HG02870 (cell line): ENCODE results near the gene UBE2Q2.
"Not testable (repeated sequence)": the region's sequence is repeated elsewhere in the genome, so short reads cannot be mapped to it uniquely, and the experiment has no call there.

Experiments
- ATAC-seq: cut with Tn5 transposase; IDR thresholded peaks from one replicate; pipeline ENCODE4 v1.9.1; 2021; ENCODE audit warnings: mild to moderate bottlenecking, moderate library complexity; ENCODE audit not compliant: unreplicated experiment

UBE2Q2 gene

DNA sequence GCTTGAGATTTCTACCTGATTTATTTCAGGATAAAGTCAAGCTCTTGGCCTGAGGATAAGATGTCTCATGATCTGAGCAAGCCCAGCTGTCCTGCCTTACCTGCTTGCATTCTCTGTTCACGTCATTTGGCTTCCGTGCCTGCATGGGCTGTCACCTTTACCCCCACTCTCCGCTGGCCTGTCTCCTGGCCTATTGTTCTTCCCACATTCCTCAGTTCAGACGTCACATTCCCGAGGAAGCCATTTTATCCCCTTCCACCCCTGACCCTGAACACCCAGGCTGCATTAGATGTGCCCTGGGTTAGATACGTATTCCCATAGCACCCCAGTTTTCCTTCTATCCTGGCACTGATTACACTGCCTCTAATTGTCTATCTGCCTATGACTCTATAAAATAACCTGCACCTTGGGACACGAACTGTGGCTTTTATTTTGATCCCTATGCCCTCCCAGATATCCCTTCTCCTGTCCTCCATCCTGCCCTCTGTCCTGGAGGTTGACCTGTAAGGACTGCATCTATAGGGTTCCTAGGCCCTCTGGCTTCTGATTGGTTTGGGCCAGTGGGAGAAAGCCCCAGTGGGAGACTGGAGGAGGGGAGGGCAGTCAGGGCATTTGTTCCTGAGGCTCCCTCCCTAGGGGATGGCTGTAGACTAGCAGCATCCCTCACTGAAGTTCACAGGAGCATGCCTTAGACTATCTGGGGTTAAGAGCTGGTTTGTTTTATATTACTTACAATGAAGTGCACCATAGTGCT, 19.2 kb upstream of the UBE2Q2 start:
- ATAC-seq = no peak

DNA sequence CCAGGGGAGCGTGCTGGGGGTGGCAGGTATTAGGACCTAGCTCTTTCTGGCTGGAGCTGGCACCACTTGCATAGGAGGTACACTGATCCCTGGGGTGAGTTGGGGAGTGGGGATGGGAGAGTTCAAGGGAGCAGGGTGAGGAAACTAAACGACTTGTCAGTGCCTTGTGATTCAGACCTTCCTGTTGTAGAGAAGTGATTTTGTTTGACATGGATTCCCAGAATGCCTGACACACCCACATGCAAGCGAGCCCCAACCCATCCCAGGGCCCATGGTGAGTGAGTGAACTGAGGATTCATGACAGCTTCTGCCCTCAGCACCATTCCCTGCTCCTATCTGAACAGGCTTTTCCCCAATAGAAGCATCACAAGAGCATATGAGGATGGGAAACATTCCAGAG, 15.6 kb upstream of the UBE2Q2 start:
- no peak for ATAC-seq

DNA sequence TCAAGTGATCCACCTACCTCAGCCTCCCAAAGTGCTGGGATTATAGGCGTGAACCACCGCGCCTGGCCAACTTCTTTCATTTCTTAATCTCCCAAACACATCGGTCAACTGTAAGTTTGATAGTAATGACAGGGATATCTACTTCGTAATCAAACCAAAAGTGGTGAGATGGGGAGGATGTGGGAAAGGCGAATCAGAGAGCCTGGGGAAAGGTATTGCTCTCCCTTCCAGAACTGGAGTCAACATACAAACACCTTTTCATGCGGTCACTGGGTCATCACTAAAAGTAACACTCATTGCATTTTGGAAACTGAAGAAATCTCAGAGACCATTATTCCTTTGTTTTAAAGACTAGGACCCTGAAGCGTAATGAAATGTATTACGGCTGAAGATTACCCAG, 14.8 kb upstream of the UBE2Q2 start:
- no peak for ATAC-seq

DNA sequence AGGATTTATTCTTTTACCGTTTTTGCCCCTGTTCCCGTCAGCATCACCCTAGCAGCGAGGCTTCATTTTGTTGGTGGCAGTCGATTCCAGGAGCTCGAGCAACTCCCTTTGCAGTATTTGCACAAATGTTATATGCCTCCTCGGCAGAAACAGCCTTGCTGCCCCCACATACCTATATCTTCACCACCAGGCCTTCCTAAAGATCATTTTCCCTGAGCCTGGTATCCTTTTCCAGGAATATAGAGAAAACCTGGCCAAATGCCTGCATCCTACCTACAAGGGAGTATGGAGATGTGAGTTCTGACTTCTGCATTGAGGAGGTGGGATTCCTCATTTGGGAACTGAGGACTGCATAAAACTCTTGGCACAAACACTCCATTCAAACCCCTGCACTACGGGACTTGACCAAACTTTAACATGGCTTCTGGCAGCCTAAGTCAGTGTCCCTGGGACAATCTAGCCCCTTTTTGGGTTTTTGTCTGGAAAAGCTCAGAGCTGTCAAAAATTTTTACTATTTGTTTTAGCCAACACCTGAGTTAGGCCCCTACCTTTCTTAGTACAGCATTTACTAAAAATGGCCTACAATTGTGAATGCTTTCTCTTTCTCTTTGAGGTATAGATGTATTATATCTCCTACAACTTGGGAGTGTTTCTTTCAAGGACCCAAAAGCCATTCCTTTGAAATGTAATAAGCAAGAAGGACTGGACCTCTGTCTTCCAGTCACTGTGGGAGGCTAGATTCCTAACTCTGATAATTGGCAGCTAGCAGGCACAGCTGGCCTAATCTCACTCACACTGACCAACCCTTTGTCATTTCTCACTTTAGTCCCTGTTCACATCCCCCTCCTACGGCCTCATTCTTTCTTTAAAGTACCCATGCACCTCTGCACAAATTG, 12.1 kb upstream of the UBE2Q2 start:
- no peak for ATAC-seq

DNA sequence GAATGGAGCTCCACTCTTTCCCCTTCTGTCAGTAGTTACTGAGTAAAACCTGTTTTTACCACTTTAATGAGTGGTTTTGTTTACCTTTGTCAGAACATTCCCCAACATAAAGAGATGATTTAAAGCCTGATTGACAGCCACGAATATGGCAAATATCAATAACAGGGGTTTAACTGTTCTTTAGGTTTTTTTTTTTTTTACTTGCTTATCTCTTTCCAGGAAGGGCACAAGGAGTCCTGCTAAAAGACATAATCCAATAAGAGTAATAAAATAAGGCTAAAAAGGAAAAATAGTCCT, 11.5 kb upstream of the UBE2Q2 start:
- no peak for ATAC-seq

DNA sequence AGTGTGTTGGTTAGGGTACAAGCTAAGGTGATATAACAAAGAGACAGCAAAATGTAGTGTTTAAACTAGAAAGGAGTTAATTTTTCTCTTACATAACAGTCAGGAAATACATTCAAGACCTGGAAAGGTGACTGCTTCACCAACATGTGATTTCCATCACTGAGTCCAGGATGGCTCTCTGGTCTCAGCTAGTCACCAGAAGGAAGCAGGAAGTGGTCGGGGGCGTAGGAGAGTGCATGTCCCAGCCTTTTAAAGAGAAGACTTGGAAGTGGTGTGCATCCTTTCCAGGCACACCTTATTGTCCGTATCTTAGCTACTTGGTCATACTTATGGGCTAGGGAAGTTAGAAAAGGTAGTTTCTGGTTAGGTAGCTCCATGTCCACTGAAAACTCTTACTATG, 11.1 kb upstream of the UBE2Q2 start:
- ATAC-seq = no peak

DNA sequence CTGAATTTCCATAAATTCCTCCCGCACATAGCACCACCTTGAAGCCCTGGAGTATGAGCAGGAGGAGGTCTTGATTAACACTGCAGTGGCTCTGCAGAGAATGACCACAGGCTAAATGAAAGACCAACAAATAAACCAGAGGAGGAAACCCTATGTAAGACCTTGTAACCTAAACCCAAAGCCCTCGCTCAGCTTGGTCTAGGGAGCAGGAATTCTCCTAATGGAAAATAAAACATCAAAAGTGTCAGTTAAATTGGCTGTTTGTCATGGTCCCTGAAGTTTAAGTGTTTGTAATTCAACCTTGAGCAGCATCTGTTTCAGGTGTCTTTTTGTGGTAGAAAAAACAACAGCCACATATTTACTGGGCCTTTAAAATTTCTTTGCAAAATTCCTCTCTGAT, 9.2 kb upstream of the UBE2Q2 start:
- no peak for ATAC-seq

DNA sequence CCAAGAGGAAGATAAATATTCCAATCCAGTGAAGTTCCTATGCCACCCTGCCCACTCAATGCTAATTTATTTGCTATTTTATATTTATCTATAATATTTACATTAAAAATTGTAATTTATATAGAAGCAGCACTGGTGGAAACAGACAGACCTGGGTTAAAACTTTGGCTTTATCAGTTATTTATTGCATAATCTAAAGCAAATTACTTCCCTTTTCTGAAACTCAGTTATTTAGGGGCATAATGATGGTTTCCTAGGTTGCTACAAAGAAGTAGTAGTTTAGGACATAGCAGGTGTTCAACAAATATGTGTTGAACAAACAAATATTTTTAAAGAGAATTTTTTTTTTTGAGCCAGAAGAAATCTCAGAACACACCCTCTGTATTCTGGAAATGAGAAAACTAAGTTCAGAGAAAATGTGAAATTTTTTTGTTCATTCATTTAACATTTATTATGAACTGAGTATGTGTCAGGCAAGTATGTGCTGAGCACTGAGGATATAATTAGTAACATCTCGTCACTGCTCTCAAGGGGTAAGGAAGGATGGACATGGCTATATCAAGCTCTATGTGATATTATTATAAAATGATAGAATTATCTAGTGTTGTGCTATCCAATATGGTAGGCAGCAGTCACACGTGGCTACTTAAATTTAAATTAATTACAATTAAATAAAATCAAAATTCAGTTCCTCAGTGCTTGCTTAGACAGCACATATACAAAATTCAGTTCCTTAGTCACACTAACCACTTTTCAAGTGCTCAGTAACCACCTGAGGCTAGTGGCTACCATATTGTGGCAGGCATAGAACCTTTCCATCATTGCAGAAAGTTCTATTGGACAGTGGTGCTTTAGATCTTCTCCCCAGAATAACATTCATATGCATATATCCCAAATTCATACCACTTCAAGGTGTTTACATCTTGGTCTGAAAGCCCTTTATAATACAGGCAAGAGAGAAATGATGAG, 7.0 kb upstream of the UBE2Q2 start:
- ATAC-seq = peak; percentile 16

DNA sequence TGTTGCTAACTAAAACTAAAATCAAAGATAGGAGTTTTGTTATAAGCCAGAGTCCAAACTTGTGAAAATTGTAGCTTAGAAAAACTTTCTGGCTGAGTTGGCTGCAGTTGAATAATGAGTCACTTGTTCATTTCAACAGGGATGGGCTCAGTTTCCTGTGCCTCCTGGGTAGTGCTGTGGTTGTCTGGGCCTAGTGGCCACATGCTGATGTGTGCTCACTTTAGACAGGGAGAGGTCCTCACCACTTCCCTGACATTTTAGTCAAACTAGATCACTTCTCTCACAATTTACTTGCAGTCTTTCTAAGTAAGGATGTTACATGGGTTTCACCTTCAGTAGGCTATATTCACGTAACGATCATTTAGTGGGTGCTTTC, 6.3 kb upstream of the UBE2Q2 start:
- peak; percentile 79 for ATAC-seq

DNA sequence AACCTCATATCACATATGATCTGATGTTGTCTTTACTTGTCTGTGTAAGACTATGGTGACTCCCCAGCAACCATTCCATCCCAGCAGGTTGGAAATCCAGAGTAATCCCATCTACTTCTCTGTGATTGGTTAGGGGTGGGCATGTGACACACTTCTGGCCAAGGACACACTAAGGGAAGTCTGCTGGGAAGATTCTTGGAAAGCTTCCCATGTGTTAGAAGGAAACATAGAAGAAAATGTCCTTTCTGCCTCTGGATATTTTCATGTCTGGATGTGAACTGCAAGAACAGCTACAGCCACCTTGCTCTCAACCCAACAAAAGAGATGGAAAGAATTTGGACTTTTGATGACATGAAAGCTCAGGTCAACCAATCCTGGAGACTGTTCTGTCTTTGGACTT, 2.6 kb upstream of the UBE2Q2 start:
- no peak for ATAC-seq

DNA sequence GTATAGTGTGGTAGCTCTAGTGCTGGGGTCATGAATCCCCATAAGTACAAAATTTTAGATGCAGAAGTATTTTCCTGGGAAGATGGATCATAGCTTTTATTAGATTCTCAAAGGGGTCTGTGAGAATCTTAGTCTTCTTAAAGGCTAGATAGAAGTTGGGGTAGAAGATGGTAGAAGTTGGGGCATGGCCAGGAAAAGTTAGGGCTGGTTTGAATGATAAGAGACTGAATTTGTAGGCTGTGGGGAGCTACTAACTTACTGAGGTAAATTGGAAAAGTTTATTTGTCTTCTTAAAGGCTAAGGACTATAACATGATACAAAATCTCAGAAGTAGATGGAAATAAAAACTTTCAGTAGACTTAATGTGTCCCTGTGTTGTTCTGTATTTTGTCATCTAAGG, 1.6 kb upstream of the UBE2Q2 start:
- no peak for ATAC-seq

DNA sequence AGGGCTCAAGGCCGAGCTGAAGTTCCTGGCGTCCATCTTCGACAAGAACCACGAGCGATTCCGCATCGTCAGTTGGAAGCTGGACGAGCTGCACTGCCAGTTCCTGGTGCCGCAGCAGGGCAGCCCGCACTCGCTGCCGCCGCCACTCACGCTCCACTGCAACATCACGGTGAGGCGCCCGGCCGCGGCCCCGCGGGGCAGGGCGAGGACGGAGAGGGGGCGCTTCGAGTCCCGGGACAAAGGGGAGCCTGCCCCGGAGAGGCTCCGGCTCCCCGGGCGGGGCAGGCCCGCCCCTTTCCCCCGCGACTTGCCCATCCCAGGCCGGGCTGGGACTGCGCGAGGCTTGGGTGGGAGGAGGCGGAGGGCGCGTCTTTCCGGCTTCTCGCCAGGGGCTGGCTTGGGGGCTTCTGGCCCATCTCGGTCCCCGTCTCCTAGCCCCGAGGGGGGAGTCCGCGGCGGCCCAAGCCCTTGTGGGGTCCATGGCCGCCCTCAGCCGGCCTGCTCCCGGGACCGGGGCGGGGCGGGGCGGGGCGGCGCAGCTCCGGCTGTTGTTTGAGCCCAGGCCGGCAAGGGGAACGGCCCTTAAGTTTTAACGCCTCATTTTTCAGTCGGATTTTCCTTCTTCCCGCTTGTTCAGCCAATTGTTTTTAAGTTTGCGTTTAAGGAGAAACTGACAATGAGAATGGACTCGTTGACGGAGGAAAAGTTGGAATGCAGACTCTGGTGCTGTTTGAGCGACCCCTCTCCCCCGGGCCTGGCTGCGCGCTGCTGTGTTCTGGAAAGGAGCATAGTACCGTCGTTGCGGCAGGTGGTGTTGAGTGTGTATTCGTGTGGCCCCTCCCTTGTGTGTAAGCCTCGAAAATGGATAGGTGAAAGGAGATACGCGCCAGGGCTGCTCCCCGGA, 683 bp downstream of the UBE2Q2 start:
- ATAC-seq = peak; percentile 45

DNA sequence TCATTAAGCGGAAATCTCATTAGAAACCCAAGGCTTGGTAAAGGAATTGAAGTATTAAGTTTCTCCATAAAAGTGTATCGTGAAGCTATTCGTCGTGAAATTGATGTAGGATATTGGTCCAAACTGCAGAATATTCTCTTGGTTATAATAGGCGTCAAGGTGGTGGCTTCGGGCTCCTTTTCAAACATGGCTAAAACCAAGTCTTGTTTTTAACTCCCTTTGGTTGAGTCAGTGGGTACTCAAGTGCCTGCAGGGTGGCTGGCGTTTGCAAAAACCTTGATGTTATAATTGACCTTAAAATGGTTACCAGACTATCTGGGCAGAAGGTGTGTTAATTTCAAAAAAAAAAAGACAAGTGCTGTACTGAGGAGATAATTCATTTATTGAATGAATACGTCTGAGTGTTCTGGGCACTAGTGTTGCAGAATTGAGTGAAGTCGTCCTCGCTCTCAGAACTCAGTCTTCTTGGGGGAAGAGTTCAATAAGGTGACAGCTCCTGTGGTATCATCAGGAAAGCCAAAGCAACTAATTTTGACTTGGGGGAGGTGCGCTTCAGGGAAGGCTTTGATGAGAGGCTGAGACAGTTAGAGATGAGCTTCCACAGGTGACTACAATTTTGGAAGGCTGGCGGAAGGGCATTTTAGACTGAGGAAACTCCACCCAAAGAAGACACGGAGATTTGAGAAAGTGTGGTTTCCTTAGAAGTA, 1.5 kb downstream of the UBE2Q2 start:
- no peak for ATAC-seq

DNA sequence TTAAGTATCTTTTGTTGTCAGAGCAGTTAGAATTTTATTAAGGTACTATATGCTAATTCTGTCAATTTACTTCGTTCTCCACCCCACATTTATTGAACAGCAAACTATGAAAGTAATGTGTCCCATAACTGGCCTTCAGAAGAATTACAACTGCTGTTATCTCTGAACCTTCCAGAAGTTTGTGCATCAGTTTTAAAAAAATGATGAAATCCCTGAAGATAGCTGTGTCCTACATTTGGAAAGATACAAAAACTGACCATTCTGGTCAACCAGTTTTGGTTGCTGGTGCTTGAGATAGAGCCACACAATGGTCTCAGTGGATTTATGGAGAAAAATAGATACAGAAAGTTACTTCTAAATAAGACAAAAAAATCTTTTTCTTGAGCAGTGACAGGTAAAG, 5.9 kb downstream of the UBE2Q2 start:
- no peak for ATAC-seq

DNA sequence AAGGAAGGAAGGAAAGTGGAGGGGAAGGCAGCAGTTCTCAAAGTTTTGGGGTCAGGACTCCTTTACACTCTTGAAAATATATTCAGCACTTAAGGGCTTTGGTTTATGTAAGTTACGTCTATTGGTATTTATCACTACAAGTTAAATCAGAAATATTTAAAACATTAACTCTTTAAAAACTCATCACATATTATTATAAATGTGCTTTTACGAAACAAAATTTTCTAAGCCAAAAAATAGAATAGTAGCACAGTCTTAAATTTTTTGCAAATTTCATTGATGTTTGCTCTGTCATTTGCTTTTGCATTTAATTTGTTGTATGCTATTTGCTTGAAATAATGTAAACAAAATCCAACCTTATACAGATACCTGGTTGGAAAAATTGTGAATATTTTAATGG, 7.5 kb downstream of the UBE2Q2 start:
- no peak for ATAC-seq

DNA sequence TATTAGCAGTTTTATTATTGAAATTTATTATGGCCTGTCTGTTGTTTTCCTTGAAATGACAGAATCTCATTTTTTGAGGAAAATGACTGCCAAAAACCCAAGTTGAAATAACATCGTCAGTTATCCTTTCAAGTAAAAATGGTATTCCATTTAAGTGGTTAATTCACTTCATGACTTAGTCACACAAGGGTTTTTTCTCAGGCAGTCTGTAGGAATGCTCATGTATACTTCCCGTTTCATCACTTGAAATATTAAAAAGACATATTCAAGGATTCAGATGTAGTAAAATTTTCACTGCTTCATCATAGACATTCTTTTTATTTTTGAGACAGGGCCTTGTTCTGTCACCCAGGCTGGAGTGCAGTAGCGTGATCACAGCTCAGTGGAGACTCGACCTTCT, 8.3 kb downstream of the UBE2Q2 start:
- not testable (repeated sequence) for ATAC-seq

DNA sequence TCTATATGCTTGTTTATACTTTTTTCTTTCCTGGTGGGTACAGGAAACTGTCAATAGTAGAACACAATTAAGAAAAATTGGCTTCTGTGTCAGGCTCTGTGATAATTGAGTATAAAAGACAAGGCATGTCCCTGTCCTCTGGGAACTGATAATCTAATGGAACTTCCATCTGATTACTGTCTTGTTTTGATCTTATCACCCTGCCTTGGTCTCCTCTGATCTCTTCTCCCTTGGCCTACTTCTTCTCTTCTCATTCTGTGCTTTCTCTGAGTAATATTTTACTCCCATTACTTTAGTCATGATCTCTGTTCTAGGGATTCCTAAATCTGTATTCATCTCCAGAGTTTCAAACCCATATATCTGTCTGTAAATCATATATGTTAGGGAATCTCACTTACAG, 14.6 kb downstream of the UBE2Q2 start:
- ATAC-seq = no peak

DNA sequence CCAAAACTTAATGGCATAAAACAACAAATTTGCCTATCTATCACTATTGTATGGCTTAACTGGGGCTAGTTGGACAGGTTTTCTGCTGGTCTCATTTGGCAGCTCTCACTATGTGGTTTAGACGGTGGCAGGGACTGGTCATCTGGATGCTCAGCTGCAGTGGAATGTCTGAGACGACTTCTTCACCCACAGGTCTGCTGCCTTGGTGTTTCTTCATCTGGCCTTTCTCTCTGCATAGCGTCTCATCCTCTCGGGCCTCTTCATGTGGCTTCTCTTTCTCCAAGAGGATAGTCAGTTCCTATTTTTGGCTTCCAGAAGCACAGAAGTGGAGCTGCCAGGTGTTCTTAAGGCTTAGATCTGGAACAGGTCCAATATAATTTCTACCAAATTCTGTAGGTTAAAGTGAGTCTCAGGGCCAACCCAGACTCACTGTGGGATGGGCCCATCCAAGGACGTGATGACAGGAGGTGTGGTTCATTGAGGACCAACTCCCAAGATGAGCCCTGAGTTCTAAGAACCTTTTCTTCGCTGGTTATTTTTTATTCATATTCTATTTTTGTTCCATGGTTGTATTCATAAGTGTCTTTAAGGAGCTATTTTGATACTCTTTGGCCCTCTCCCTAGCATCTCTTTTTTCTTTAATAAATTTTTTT, 18.6 kb downstream of the UBE2Q2 start:
- no peak for ATAC-seq

DNA sequence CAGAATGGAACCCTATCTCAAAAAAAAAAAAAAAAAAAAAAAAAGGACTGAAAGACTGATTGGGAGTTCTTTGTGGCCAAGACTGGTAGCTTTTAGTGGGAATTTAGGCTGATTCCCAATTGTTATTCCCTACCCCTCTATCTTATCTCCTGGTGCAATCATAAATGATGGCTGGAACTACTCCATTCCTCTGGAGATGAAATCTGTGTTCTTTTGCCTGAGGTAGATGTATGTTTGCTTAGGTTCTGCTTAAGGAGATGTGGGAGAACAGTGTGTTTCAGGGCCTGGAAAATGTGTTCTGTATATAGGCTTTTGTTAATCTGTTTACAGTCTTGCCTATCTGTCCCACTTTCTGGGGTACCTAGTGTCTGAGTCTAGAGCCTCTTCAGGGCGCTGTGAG, 19.5 kb downstream of the UBE2Q2 start:
- ATAC-seq = no peak
